CD4-positive, alpha-beta memory T cell (primary cell): ENCODE measurements around the gene TIMM13. TPM values are rescaled to one million over a fixed set of nuclear protein-coding genes. Genes with fewer than 3 reads are reported as not detected.
"Not testable (repeated sequence)": the region's sequence is repeated elsewhere in the genome, so short reads cannot be mapped to it uniquely, and the experiment has no call there.

ENCODE experiments used
- CTCF ChIA-PET: fragments of 350-600 bp; sonication (Branson Sonifier 250); formaldehyde crosslinking; loops from one replicate; lab custom pipeline; 2021; ENCODE audit warnings: inconsistent platforms; ENCODE audit not compliant: partially characterized antibody; lab: Charles Lee
- POLR2A ChIA-PET: fragments of 350-600 bp; sonication (Branson Sonifier 250); formaldehyde crosslinking; loops from one replicate; lab custom pipeline; 2021; ENCODE audit not compliant: partially characterized antibody; lab: Charles Lee
- DNase-seq, 5 donors: peaks; one replicate each; pipeline versions ENCODE4 v3.0.0 to v3.0.0-alpha.2; 2020 to 2022; ENCODE audit warnings: mixed read lengths in 1 of 5
- H3K27ac ChIP-seq: one replicate; pipeline ENCODE4 v1.7.0; 2013; ENCODE audit warnings: low read depth, low read length
- H3K27me3 ChIP-seq: 2 replicates; pipeline ENCODE4 v1.7.0; 2013; ENCODE audit warnings: mild to moderate bottlenecking, low read length, moderate library complexity; ENCODE audit not compliant: insufficient read depth
- H3K36me3 ChIP-seq: 2 replicates; pipeline ENCODE4 v1.7.0; 2013; ENCODE audit warnings: mild to moderate bottlenecking, low read length, moderate library complexity; ENCODE audit not compliant: insufficient read depth
- H3K4me1 ChIP-seq: 2 replicates; pipeline ENCODE4 v1.7.0; 2013; ENCODE audit warnings: mild to moderate bottlenecking, low read length, moderate library complexity; ENCODE audit not compliant: insufficient read depth
- H3K4me3 ChIP-seq, 2 donors: one replicate each; pipeline ENCODE4 v1.7.0; 2013; ENCODE audit warnings: low read length in 2 of 2, mild to moderate bottlenecking in 1 of 2
- H3K9me3 ChIP-seq, 2 donors: one replicate each; pipeline ENCODE4 v1.7.0; 2013; ENCODE audit warnings: low read length in 2 of 2, control low read depth in 1 of 2; ENCODE audit not compliant: control insufficient read depth in 1 of 2
- H3K27ac Mint-ChIP-seq, 7 donors: one replicate each; pipeline ENCODE4 v1.8.0; 2020 to 2021; ENCODE audit warnings: mixed read lengths in 7 of 7, mild to moderate bottlenecking in 6 of 7, inconsistent platforms in 3 of 7, moderate library complexity in 3 of 7
- H3K27me3 Mint-ChIP-seq, 2 donors: one replicate each; pipeline ENCODE4 v1.8.0; 2020 to 2021; ENCODE audit warnings: mixed read lengths in 2 of 2
- H3K36me3 Mint-ChIP-seq, 2 donors: one replicate each; pipeline ENCODE4 v1.8.0; 2020 to 2021; ENCODE audit warnings: mixed read lengths in 2 of 2, inconsistent platforms in 1 of 2, mild to moderate bottlenecking in 1 of 2
- H3K4me1 Mint-ChIP-seq, 4 donors: one replicate each; pipeline ENCODE4 v1.8.0; 2020 to 2021; ENCODE audit warnings: mixed read lengths in 4 of 4, mild to moderate bottlenecking in 1 of 4
- H3K4me3 Mint-ChIP-seq, 8 donors: one replicate each; pipeline ENCODE4 v1.8.0; 2020 to 2021; ENCODE audit warnings: mixed read lengths in 8 of 8, mild to moderate bottlenecking in 7 of 8, moderate library complexity in 6 of 8, inconsistent platforms in 3 of 8
- H3K9me3 Mint-ChIP-seq, 8 donors: one replicate each; pipeline ENCODE4 v1.8.0; 2020 to 2021; ENCODE audit warnings: mixed read lengths in 8 of 8, mild to moderate bottlenecking in 5 of 8, inconsistent platforms in 3 of 8, moderate library complexity in 1 of 8
- intact Hi-C: fragments of 100-400 bp; cut with micrococcal nuclease; formaldehyde crosslinking; loops from one replicate; pipeline ENCODE4 v1.15.1; 2023
- polyA plus RNA-seq, 2 donors: library from polyadenylated mRNA; unstranded; fragments of 300-500 nt; fragmentation: Illumina TruSeq; gene quantifications; one replicate each; pipeline ENCODE4 v1.2.3, GENCODE V29; 2021
- total RNA-seq, 2 experiments: library from RNA; stranded (reverse); gene quantifications; one replicate each; pipeline ENCODE4 v1.2.3, GENCODE V29; 2021

TIMM13 gene
- total and polyA plus RNA-seq, 4 experiments from 2014 or later, result 30.6 to 76.4 (median 48.7) TPM

GRCh38 chr19:2469915-2470200 is 42.5 kb upstream of the TIMM13 start:
- H3K4me1 Mint-ChIP-seq, H3K27me3 ChIP-seq, H3K4me3 Mint-ChIP-seq, DNase-seq, H3K27me3 Mint-ChIP-seq, H3K36me3 ChIP-seq, H3K9me3 Mint-ChIP-seq, H3K27ac ChIP-seq, H3K36me3 Mint-ChIP-seq, H3K4me3 ChIP-seq, H3K4me1 ChIP-seq, POLR2A ChIA-PET, H3K9me3 ChIP-seq: not testable (repeated sequence)
- CTCF ChIA-PET, result interaction anchor here (0.6 to 4.9 kb wide), 5 partner anchors 112 to 407 kb away, joined by 3 to 109 read pairs (median 5); no protein-coding TSS in a partner anchor
- intact Hi-C loops, result loop anchor here (10.0 kb wide), 1 partner anchor 315 kb away; the partner anchor contains the start of genes SGTA and THOP1
- H3K27ac Mint-ChIP-seq, result peak overlapping the region in 1 of 7 donors; percentile 19

GRCh38 chr19:2469102-2469914 is 41.9 kb upstream of the TIMM13 start:
- DNase-seq, result no peak
- ChIA-PET CTCF (interaction anchor here (0.7 to 2.8 kb wide), 3 partner anchors 10 to 145 kb away, joined by 3 to 11 read pairs (median 9); no protein-coding TSS in a partner anchor), POLR2A (interaction anchor here (0.9 kb wide), 1 partner anchor 7 kb away, joined by 3 read pairs; no protein-coding TSS in a partner anchor)
- Histone ChIP-seq H3K27me3 (no peaks in the 10 kb centered on the region), H3K27ac (no peak overlapping the region), H3K4me3 (no peak overlapping the region), H3K36me3 (no peaks in the 10 kb centered on the region), H3K4me1 (no peaks in the 10 kb centered on the region), H3K9me3 (no peaks in the 10 kb centered on the region)
- Mint-ChIP-seq H3K4me1 (peaks cover 0 to 7% (median 2%) of the 10 kb centered on the region in 4 donors), H3K36me3 (no peaks in the 10 kb centered on the region), H3K27me3 (no peaks in the 10 kb centered on the region), H3K27ac (peak overlapping the region in 1 of 7 donors; percentile 19), H3K4me3 (no peak overlapping the region), H3K9me3 (no peaks in the 10 kb centered on the region)
- intact Hi-C loops, result no loop called here

- no peak for DNase-seq
- H3K27me3 ChIP-seq, result no peaks in the 10 kb centered on the region
- Mint-ChIP-seq H3K4me3 (no peak overlapping the region), H3K27me3 (no peaks in the 10 kb centered on the region), H3K4me1 (peaks cover 0 to 7% (median 2%) of the 10 kb centered on the region in 4 donors), H3K36me3 (no peaks in the 10 kb centered on the region), H3K9me3 (no peaks in the 10 kb centered on the region), H3K27ac (no peak overlapping the region)
- no peaks in the 10 kb centered on the region for H3K4me1 ChIP-seq
- intact Hi-C loops, result no loop called here
- H3K4me3 ChIP-seq, result no peak overlapping the region
- H3K36me3 ChIP-seq, result no peaks in the 10 kb centered on the region
- H3K27ac ChIP-seq, result no peak overlapping the region
- ChIA-PET POLR2A (interaction anchor here (0.9 kb wide), 1 partner anchor 8 kb away, joined by 3 read pairs; no protein-coding TSS in a partner anchor), CTCF (interaction anchor here (0.6 to 2.8 kb wide), 4 partner anchors 11 to 1713 kb away, joined by 3 to 11 read pairs (median 6); no protein-coding TSS in a partner anchor)
- no peaks in the 10 kb centered on the region for H3K9me3 ChIP-seq
Measured at GRCh38 chr19:2468596-2468995, 41.2 kb upstream of the TIMM13 start.

- DNase-seq, result no peak
- no peak overlapping the region for H3K4me3 ChIP-seq
- H3K27me3 ChIP-seq, result no peaks in the 10 kb centered on the region
- Mint-ChIP-seq H3K9me3 (no peaks in the 10 kb centered on the region), H3K27ac (no peak overlapping the region), H3K4me3 (no peak overlapping the region), H3K4me1 (peaks cover 3 to 7% (median 5%) of the 10 kb centered on the region in 4 donors), H3K27me3 (no peaks in the 10 kb centered on the region), H3K36me3 (no peaks in the 10 kb centered on the region)
- H3K36me3 ChIP-seq, result no peaks in the 10 kb centered on the region
- POLR2A ChIA-PET, result interaction anchor here (2.8 kb wide), 1 partner anchor 11 kb away, joined by 15 read pairs; the partner anchor contains the start of gene GADD45B
- H3K27ac ChIP-seq, result no peak overlapping the region
- H3K9me3 ChIP-seq, result no peaks in the 10 kb centered on the region
- intact Hi-C loops, result no loop called here
- CTCF ChIA-PET, result no interaction called here
- peaks cover 4% of the 10 kb centered on the region for H3K4me1 ChIP-seq
Measured at GRCh38 chr19:2464389-2464788, 37.0 kb upstream of the TIMM13 start.

GRCh38 chr19:2463694-2464093 is 36.3 kb upstream of the TIMM13 start:
- H3K27ac ChIP-seq, H3K36me3 Mint-ChIP-seq, intact Hi-C loops, H3K4me1 ChIP-seq, H3K27ac Mint-ChIP-seq, H3K9me3 Mint-ChIP-seq, H3K27me3 Mint-ChIP-seq, H3K27me3 ChIP-seq, H3K4me1 Mint-ChIP-seq, H3K36me3 ChIP-seq, DNase-seq, H3K9me3 ChIP-seq, H3K4me3 ChIP-seq: not testable (repeated sequence)
- peak overlapping the region in 3 of 8 donors; percentile 32 to 61 (median 46) for H3K4me3 Mint-ChIP-seq
- POLR2A ChIA-PET, result interaction anchor here (2.8 kb wide), 1 partner anchor 12 kb away, joined by 15 read pairs; the partner anchor contains the start of gene GADD45B
- CTCF ChIA-PET, result interaction anchor here (1.0 to 1.2 kb wide), 2 partner anchors 36 to 147 kb away, joined by 3 read pairs; no protein-coding TSS in a partner anchor

- Mint-ChIP-seq H3K27ac (no peak overlapping the region), H3K9me3 (no peaks in the 10 kb centered on the region)
- no peak overlapping the region for H3K4me3 ChIP-seq
Measured at GRCh38 chr19:2462635-2463421, 35.4 kb upstream of the TIMM13 start.

More at GRCh38 chr19:2462635-2463421, 35.4 kb upstream of the TIMM13 start:
- Mint-ChIP-seq H3K36me3 (no peaks in the 10 kb centered on the region), H3K27me3 (no peaks in the 10 kb centered on the region), H3K4me1 (peaks cover 1 to 6% (median 4%) of the 10 kb centered on the region in 4 donors), H3K4me3 (peak overlapping the region in 2 of 8 donors; percentile 61 to 83)
- POLR2A ChIA-PET, result interaction anchor here (0.9 to 2.8 kb wide), 5 partner anchors 13 to 599 kb away, joined by 3 to 15 read pairs (median 6); partner anchors contain the start of genes GADD45B and TIMM13
- H3K27me3 ChIP-seq, result no peaks in the 10 kb centered on the region
- DNase-seq, result no peak
- H3K4me1 ChIP-seq, result peaks cover 4% of the 10 kb centered on the region
- H3K9me3 ChIP-seq, result no peaks in the 10 kb centered on the region
- CTCF ChIA-PET, result interaction anchor here (0.9 to 1.2 kb wide), 3 partner anchors 11 to 148 kb away, joined by 3 to 4 read pairs (median 3); no protein-coding TSS in a partner anchor
- no peak overlapping the region for H3K27ac ChIP-seq
- no peaks in the 10 kb centered on the region for H3K36me3 ChIP-seq
- intact Hi-C loops, result no loop called here
